Putamen (tissue), 1 donor: ENCODE results near the gene KCND1.

Experiments
- DNase-seq: peaks from one replicate; pipeline ENCODE4 v3.0.0-alpha.2; 2016; ENCODE audit warnings: low spot score

KCND1 gene

DNA sequence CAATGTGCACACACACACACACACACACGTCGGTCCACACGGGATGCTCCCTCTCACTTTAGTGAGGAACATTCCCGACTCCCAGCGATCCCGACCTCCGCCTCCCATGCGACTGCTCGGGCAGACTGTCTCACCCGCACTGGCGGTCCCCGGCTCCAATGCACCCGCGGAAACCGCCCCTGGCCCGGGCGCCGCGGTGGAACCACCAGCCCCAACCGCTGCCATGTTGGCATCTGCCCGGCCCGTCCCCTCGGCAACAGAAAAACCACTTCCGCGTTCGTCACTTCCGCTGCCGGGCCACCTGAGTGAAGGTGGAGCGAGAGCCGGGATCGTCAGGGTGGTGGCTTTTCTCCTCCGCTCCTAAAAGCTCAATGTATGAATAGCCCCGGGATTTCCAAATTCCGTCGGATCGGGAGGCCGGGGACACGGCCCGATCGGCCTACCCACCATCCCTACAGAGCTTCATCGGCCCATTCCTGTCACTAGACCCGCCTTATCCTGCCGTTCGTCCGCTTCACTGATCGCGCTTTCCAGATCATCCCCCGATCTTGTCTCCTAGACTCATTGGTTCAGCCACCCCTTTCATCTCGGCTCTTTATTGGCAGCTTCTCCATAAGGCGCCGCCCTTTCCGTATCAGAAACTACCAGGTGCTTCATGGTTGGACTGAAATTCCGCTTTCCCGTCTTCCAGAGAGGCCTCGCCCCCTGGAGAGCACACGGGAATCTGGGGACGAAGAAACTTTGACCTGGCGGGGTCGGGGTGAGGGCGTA lies 60.0 kb downstream of the KCND1 start, which contains the start of gene SLC35A2:
TSS of gene SLC35A2 (minus strand) at position 235 of the 771 bp plus-strand sequence. CDS start at position 225, 10 bp downstream.
- DNase-seq: peak; percentile 70
